K562 (cell line): Measurements from ENCODE around the gene PTPRB. TPM values are rescaled to one million over a fixed set of nuclear protein-coding genes. Genes with fewer than 3 reads are reported as not detected.

ENCODE experiments used
- ADNP ChIP-seq: fragments of 200-800 bp; sonication (Bioruptor generic); IDR thresholded peaks from 2 replicates; pipeline ENCODE4 v1.6.1; 2016; ENCODE audit warnings: missing genetic modification characterization, missing compliant biosample characterization
- DPF2 ChIP-seq: fragments of 450-650 bp; IDR thresholded peaks from 2 replicates; pipeline ENCODE4 v1.6.1; 2016
- ETV1 ChIP-seq: fragments of 450-650 bp; conservative IDR thresholded peaks from 2 replicates; pipeline ENCODE4 v1.6.1; 2016; ENCODE audit warnings: missing genetic modification characterization, control low read depth, low read depth, missing compliant biosample characterization
- KDM1A ChIP-seq, 2 experiments: fragments of 450-650 bp; IDR thresholded peaks; 2 replicates each; pipeline ENCODE4 v1.6.1; 2016; ENCODE audit warnings: mild to moderate bottlenecking in 2 of 2
- MTA3 ChIP-seq: fragments of 450-650 bp; formaldehyde crosslinking; IDR thresholded peaks from 2 replicates; pipeline ENCODE4 v1.6.1; 2017; ENCODE audit warnings: mild to moderate bottlenecking, borderline replicate concordance
- NCOA1 ChIP-seq: fragments of 450-650 bp; IDR thresholded peaks from 2 replicates; pipeline ENCODE4 v1.6.1; 2016; ENCODE audit warnings: low read depth
- NR2C2 ChIP-seq, 2 experiments: fragments of 200-800 bp in 1 of 2; sonication (Bioruptor generic) in 1 of 2; sonication (generic) in 1 of 2; formaldehyde crosslinking in 1 of 2; IDR thresholded peaks; 2 replicates each; pipeline versions ENCODE4 v1.6.1 to v1.8.0; 2016 to 2022; ENCODE audit warnings: mild to moderate bottlenecking in 1 of 2, missing compliant biosample characterization in 1 of 2, missing genetic modification characterization in 1 of 2, missing genetic modification reagents in 1 of 2
- PHTF2 ChIP-seq: fragments of 250-450 bp; sonication (Bioruptor Pico); IDR thresholded peaks from 2 replicates; pipeline ENCODE4 v1.5.0; 2021; ENCODE audit warnings: mild to moderate bottlenecking
- RNF2 ChIP-seq: sonication (generic); IDR thresholded peaks from 2 replicates; pipeline ENCODE4 v1.6.1; 2016
- RNF219 ChIP-seq: fragments of 250-450 bp; sonication (Bioruptor Pico); IDR thresholded peaks from 2 replicates; pipeline ENCODE4 v1.5.0; 2022; ENCODE audit warnings: mild to moderate bottlenecking
- SMAD4 ChIP-seq: fragments of 250-450 bp; sonication (Bioruptor Pico); conservative IDR thresholded peaks from 2 replicates; pipeline ENCODE4 v1.8.0; 2021; ENCODE audit warnings: inconsistent platforms, mild to moderate bottlenecking, moderate library complexity
- SRF ChIP-seq, 2 experiments: fragments of 250-450, 450-650 bp in 1 of 2; sonication (Bioruptor Pico) in 1 of 2; sonication (generic) in 1 of 2; formaldehyde crosslinking; IDR thresholded peaks; 2 replicates each; pipeline versions ENCODE4 v1.5.0 to v1.5.1; 2020 to 2022; ENCODE audit warnings: mild to moderate bottlenecking in 1 of 2, missing genetic modification reagents in 1 of 2
- TCF3 ChIP-seq: sonication (generic); formaldehyde crosslinking; IDR thresholded peaks from 2 replicates; pipeline ENCODE4 v1.4.0; 2020; ENCODE audit warnings: mild to moderate bottlenecking, missing genetic modification reagents
- TRIM25 ChIP-seq: fragments of 450-650 bp; IDR thresholded peaks from 2 replicates; pipeline ENCODE4 v1.7.0; 2016; ENCODE audit warnings: borderline replicate concordance
- ZKSCAN1 ChIP-seq: fragments of 150-350 bp; IDR thresholded peaks from 2 replicates; pipeline ENCODE4 v1.6.1; 2016; ENCODE audit warnings: low read depth, low read length
- ZNF407 ChIP-seq: fragments of 450-650 bp; IDR thresholded peaks from 2 replicates; pipeline ENCODE4 v1.6.1; 2016; ENCODE audit warnings: low read depth
- ZNF830 ChIP-seq: fragments of 250-450 bp; sonication (Bioruptor Pico); IDR thresholded peaks from 2 replicates; pipeline ENCODE4 v1.5.0; 2021; ENCODE audit warnings: mild to moderate bottlenecking
- polyA plus RNA-seq, 8 experiments: library from polyadenylated mRNA; depleted of rRNA in 4 of 8; stranded (reverse) in 5 of 8; unstranded in 3 of 8; fragments of >200 nt; fragmentation: Nextera tagmentation in 2 of 8; fragmentation: Illumina TruSeq in 1 of 8; extraction: Ambion mirVana in 2 of 8; extraction: Trizol in 1 of 8; gene quantifications; 2 replicates each; pipeline versions ENCODE4 v1.2.1 to v1.2.3, GENCODE V29; 2011 to 2014; ENCODE audit warnings: inconsistent platforms in 1 of 8, missing spikeins in 1 of 8
- total RNA-seq, 7 experiments: library from RNA; depleted of rRNA in 6 of 7; stranded (reverse); fragments of >200 nt in 6 of 7; fragmentation: Illumina TruSeq in 2 of 7; extraction: Trizol in 2 of 7; gene quantifications; 2 replicates each; pipeline versions ENCODE4 v1.2.1 to v1.2.3, GENCODE V29; 2011 to 2021; ENCODE audit warnings: low replicate concordance in 1 of 7

PTPRB gene
- total and polyA plus RNA-seq, 9 of the 15 experiments (the other 6 are each of a cell fraction or from before 2014, with no cell fraction given) = 0.46 to 5.9 (median 3.1) TPM

GRCh38 chr12:70659077-70659606 lies 21.9 kb upstream of the PTPRB start (continued):
- TF ChIP-seq ZNF407 = peak; percentile 67
- peak; percentile 59; the same call in 1 of the 2 replicates for TF ChIP-seq ETV1 (tag)
- no peak for TF ChIP-seq SRF (CRISPR knock-in tag; IDR thresholded peaks at IDR 0.05)
- peak; percentile 58; the same call in 1 of the 2 replicates for TF ChIP-seq SMAD4 (CRISPR knock-in tag)
- 0 out of 2 replicates have a peak, but pooled peaks have one; percentile 25 for TF ChIP-seq PHTF2 (CRISPR knock-in tag)
- no peak for TF ChIP-seq RNF219 (CRISPR knock-in tag)
- no peak for TF ChIP-seq NR2C2 (CRISPR knock-in tag; IDR thresholded peaks at IDR 0.05)
- TF ChIP-seq NR2C2 (tag; IDR thresholded peaks at IDR 0.05) = peak; percentile 65
- no peak for TF ChIP-seq ZKSCAN1
- 0 out of 2 replicates have a peak, but pooled peaks have one; percentile 19 for TF ChIP-seq MTA3
- peak; percentile 49; the same call in 1 of the 2 replicates for TF ChIP-seq RNF2
- TF ChIP-seq NCOA1 = 0 out of 2 replicates have a peak, but pooled peaks have one; percentile 13
- 0 out of 2 replicates have a peak, but pooled peaks have one; percentile 1 for TF ChIP-seq ADNP (tag)
- peak; percentile 79 for TF ChIP-seq DPF2
- no peak for TF ChIP-seq TRIM25
- TF ChIP-seq KDM1A (IDR thresholded peaks at IDR 0.05) = peak in 1 of 2 experiments; percentile 40; a peak in 1 of 4 replicates
- TF ChIP-seq ZNF830 (CRISPR knock-in tag) = no peak
- TF ChIP-seq TCF3 (CRISPR knock-in tag) = peak; percentile 36; the same call in 1 of the 2 replicates
